T-helper 17 cell (primary cell): Measurements from ENCODE around the gene HSFX2. TPM values are rescaled to one million over a fixed set of nuclear protein-coding genes. Genes with fewer than 3 reads are reported as not detected.
"Not testable (repeated sequence)": the region's sequence is repeated elsewhere in the genome, so short reads cannot be mapped to it uniquely, and the experiment has no call there.

Experiments used
- ATAC-seq: fragments of 150-1000 bp; cut with Tn5 transposase; 2 replicates; pipeline ENCODE4 v1.10.0; 2021; ENCODE audit warnings: mild to moderate bottlenecking, moderate library complexity
- DNase-seq, 3 donors: peaks; one replicate each; pipeline versions ENCODE4 v3.0.0 to v3.0.0-alpha.2; 2020 to 2021
- H3K9me3 ChIP-seq: one replicate; pipeline ENCODE4 v1.7.0; 2013; ENCODE audit warnings: low read length, mild to moderate bottlenecking; ENCODE audit not compliant: control insufficient read depth, poor library complexity, severe bottlenecking
- H3K27ac Mint-ChIP-seq: one replicate; pipeline ENCODE4 v1.8.0; 2022; ENCODE audit warnings: mild to moderate bottlenecking, moderate library complexity, mixed read lengths
- H3K27me3 Mint-ChIP-seq: one replicate; pipeline ENCODE4 v1.8.0; 2022; ENCODE audit warnings: mixed read lengths
- H3K36me3 Mint-ChIP-seq: one replicate; pipeline ENCODE4 v1.8.0; 2022; ENCODE audit warnings: low read depth, mixed read lengths
- H3K4me1 Mint-ChIP-seq: one replicate; pipeline ENCODE4 v1.8.0; 2022; ENCODE audit warnings: mild to moderate bottlenecking, mixed read lengths
- H3K4me3 Mint-ChIP-seq: one replicate; pipeline ENCODE4 v1.8.0; 2022; ENCODE audit warnings: mild to moderate bottlenecking, moderate library complexity, mixed read lengths
- total RNA-seq, 4 donors: library from RNA in 2 of 4; stranded (reverse) in 2 of 4; gene quantifications; one replicate each; pipeline ENCODE4 v1.2.3 and lab custom pipeline; 2022 to 2026

The HSFX2 gene
- total RNA-seq, 2 donors from 2014 or later, result not detected

GRCh38 chrX:149545545-149546543 lies 49.3 kb downstream of the HSFX2 start:
- H3K9me3 ChIP-seq, DNase-seq, H3K36me3 Mint-ChIP-seq, H3K4me3 Mint-ChIP-seq, H3K27me3 Mint-ChIP-seq, H3K27ac Mint-ChIP-seq, H3K4me1 Mint-ChIP-seq: not testable (repeated sequence)
- peak; percentile 19 for ATAC-seq

Other genes starting within 250 kb of the HSFX2 start
- gene IDS, start 90.0 kb downstream of the HSFX2 start, total RNA-seq, result 100 to 1,000 TPM; 346 to 507 TPM
- 10 to 100 TPM; 66.3 to 72.5 TPM for gene EOLA1, start 54.3 kb downstream of the HSFX2 start, total RNA-seq
- gene HSFX3, start 45.4 kb downstream of the HSFX2 start, total RNA-seq, result not detected
- not detected for gene MAGEA9B, start 7.9 kb downstream of the HSFX2 start, total RNA-seq
- 10 to 100 TPM; 10.6 to 20.7 TPM for gene TMEM185A, start 36.5 kb upstream of the HSFX2 start, total RNA-seq
- not detected for gene MAGEA11, start 116.7 kb upstream of the HSFX2 start, total RNA-seq
- gene HSFX1, start 178.8 kb upstream of the HSFX2 start, total RNA-seq, result under 1 TPM; 0.22 to 0.76 TPM
- not detected for gene MAGEA9, start 186.6 kb upstream of the HSFX2 start, total RNA-seq